NCI-H1694 treated with DMSO at 0.1 percent for 48 hours (cell line): ENCODE data around the gene PROX1.

Experiments
- DNase-seq: peaks from one replicate; lab custom pipeline; 2025; lab: John Stamatoyannopoulos, UW

Gene PROX1

GRCh38 chr1:214022810-214023425, 35.1 kb downstream of the PROX1 start:
- DNase-seq = no peak

- no peak for DNase-seq
Measured at GRCh38 chr1:214026985-214027384, 39.2 kb downstream of the PROX1 start.

GRCh38 chr1:214027498-214027897, 39.7 kb downstream of the PROX1 start:
- no peak for DNase-seq

- no peak for DNase-seq
Measured at GRCh38 chr1:214028095-214028494, 40.3 kb downstream of the PROX1 start.

- no peak for DNase-seq
Measured at GRCh38 chr1:214028649-214029406, 41.1 kb downstream of the PROX1 start.

- no peak for DNase-seq
Measured at GRCh38 chr1:214029796-214030195, 42.0 kb downstream of the PROX1 start.

GRCh38 chr1:214031267-214031650, 43.5 kb downstream of the PROX1 start:
- no peak for DNase-seq

- DNase-seq = no peak
Measured at GRCh38 chr1:214037468-214037867, 49.7 kb downstream of the PROX1 start.

GRCh38 chr1:214039394-214040018, 51.7 kb downstream of the PROX1 start:
- DNase-seq = no peak

- no peak for DNase-seq
Measured at GRCh38 chr1:214043167-214043566, 55.4 kb downstream of the PROX1 start.

GRCh38 chr1:214044438-214045214, 56.9 kb downstream of the PROX1 start:
- peak; percentile 37 for DNase-seq

- DNase-seq = no peak
Measured at GRCh38 chr1:214050513-214051401, 63.0 kb downstream of the PROX1 start.

- no peak for DNase-seq
Measured at GRCh38 chr1:214051786-214052185, 64.0 kb downstream of the PROX1 start.

- DNase-seq = no peak
Measured at GRCh38 chr1:214058076-214058475, 70.3 kb downstream of the PROX1 start.

GRCh38 chr1:214066190-214066589, 78.4 kb downstream of the PROX1 start:
- no peak for DNase-seq

- DNase-seq = peak; percentile 99
Measured at GRCh38 chr1:214066936-214067335, 79.2 kb downstream of the PROX1 start.

GRCh38 chr1:214067397-214067796, 79.6 kb downstream of the PROX1 start:
- DNase-seq = peak; percentile 99

GRCh38 chr1:214067853-214068703, 80.3 kb downstream of the PROX1 start:
- peak; percentile 80 for DNase-seq

GRCh38 chr1:214068979-214069378, 81.2 kb downstream of the PROX1 start:
- DNase-seq = no peak

- DNase-seq = peak; percentile 12
Measured at GRCh38 chr1:214071469-214071868, 83.7 kb downstream of the PROX1 start.
